DMS53 treated with DMSO at 0.1 percent for 48 hours (cell line): ENCODE data around the gene VAC14.
"Not testable (repeated sequence)": the region's sequence is repeated elsewhere in the genome, so short reads cannot be mapped to it uniquely, and the experiment has no call there.

Experiments
- DNase-seq: peaks from one replicate; lab custom pipeline; 2025; ENCODE audit not compliant: unreplicated experiment; lab: John Stamatoyannopoulos, UW

The VAC14 gene

GRCh38 chr16:70745536-70746025 is 55.4 kb downstream of the VAC14 start:
- no peak for DNase-seq

DNA sequence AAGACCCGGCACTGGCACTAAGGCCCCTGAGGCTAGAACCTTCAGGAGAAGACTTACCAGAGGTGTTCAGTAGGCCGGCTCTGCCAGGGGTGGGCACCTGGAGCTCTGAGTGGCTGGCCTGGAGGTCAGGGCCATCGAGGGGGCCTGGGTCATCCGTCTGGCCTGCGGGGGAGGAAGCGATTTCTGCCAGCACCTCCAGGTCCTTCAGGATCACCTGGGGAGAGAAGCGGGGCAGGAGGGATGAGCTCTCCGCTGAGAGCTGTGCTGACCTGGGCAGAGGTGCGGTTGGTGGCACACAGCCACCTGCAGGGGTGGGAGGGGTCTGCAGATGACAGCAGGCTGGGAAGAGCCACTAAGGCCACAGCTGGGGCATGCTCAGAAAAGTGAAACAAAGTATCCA is 56.6 kb downstream of the VAC14 start:
- no peak for DNase-seq

GRCh38 chr16:70743791-70744190 is 57.2 kb downstream of the VAC14 start:
- no peak for DNase-seq

DNA sequence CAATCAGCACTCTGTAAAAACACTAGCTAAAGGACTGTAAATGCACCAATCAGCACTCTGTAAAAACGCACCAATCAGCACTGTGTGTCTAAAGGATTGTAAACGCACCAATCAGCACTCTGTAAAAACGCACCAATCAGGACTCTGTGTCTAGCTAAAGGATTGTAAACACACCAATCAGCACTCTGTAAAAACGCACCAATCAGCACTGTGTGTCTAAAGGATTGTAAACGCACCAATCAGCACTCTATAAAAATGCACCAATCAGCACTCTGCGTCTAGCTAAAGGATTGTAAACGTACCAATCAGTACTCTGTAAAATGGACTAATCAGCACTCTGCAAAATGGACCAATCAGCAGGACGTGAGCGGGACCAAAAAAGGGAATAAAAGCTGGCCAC is 58.0 kb downstream of the VAC14 start:
- DNase-seq, result not testable (repeated sequence)

DNA sequence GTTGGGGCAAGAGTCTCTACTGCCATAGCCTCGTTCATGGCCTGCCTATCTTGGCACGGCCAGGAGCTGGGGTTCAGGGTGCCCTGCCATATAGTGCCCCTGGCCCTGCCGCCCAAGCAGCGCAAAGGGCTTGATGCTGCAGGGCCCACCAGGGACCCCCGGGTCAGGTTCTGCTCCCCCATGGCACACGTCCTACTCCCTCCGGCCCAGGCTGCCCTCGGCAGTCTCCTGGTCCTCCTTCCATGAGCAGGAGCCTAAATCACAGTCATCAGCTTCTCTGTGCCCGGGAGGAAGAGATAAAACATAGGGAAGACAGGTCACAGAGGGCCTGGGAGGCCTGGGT is 59.2 kb downstream of the VAC14 start:
- DNase-seq, result no peak

GRCh38 chr16:70740914-70741782 is 59.8 kb downstream of the VAC14 start:
- no peak for DNase-seq

GRCh38 chr16:70740174-70740913 is 60.6 kb downstream of the VAC14 start:
- DNase-seq, result no peak

GRCh38 chr16:70739389-70739788 is 61.6 kb downstream of the VAC14 start:
- no peak for DNase-seq

DNA sequence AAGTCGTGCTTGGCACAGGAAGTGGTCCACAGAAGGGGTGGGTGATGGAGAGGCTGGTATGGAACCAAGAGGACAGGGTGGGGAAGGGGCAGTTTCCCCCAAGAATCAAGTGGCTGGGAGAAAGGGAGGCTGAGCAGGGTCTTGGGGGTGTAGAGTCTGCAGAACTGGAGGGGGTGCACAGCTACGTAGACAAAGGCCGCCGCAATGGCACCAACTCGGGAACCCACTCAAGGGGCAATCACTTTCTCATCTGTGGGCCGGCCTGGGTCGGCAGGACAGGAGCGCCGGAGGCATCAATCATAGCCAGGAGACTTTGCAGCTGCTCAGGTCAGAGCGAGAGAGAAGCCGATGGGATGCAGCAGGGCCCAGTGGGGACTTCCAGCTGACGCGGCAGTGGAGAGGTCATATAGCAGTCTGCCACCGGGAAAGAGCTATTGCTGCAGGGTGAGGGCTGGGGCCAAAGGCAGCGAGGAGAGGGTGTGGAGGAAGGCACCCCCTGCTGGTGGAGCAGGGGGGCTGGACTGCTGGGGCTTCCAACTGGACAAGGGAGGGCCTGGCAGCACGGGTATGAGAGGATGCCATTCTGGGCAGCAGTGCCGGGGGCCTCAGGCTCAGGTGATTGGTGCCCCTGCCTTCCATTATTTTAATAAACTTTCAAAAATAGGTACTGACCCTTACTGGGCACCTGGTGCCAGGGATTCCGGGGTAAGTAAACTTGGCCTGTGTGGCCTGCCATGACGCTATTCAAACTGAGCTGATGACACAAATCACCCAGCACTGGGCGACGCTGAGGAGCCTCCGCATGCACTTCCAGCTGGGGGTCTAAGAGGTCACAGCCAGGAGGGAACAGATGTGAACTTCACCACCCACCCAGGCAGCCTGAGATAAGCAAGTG is 62.6 kb downstream of the VAC14 start:
- no peak for DNase-seq

- DNase-seq, result no peak
These were observed 63.4 kb downstream of the VAC14 start for GRCh38 chr16:70737377-70738082.

- DNase-seq, result no peak
These were observed 64.2 kb downstream of the VAC14 start for GRCh38 chr16:70736465-70737376.

DNA sequence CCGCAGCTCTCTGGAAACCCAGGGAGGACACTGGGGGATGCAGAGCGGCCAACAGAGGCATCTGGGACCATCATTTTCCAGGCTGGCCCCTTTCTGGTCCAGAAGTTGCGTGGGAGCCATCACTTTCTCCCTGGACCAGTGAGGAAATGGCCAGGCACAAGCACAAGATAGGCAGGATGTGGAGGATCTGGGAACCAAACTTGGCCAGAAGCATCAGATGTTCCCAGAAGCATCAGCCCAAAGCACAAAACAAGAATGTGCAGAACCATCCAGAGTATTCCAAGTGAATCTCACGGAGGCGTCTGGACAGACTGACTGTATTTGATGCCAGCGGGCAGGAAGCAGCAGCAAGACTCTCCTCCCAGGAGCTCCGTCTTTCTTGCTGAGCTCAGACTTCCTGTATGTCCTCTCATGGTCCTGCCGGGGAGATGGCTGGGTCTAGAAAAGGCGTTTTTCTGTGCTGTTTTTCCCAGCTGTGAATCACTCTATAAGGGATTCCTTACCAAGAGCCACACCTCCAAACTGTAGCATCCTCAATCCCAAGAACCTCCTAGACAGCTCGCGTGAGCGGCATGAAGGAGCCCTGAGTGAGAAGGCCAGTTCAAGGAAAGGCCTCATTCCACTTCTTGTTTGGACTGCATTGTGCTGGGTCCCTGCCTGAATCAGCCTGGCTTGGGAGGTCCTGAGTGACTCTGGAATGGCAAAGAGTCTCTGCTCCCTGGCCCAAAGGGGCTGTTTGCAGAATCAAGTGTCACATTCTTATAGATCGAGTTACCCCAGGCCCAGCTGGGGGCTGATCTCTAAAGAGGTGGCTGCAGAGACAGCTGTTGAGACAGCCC is 65.6 kb downstream of the VAC14 start:
- no peak for DNase-seq

DNA sequence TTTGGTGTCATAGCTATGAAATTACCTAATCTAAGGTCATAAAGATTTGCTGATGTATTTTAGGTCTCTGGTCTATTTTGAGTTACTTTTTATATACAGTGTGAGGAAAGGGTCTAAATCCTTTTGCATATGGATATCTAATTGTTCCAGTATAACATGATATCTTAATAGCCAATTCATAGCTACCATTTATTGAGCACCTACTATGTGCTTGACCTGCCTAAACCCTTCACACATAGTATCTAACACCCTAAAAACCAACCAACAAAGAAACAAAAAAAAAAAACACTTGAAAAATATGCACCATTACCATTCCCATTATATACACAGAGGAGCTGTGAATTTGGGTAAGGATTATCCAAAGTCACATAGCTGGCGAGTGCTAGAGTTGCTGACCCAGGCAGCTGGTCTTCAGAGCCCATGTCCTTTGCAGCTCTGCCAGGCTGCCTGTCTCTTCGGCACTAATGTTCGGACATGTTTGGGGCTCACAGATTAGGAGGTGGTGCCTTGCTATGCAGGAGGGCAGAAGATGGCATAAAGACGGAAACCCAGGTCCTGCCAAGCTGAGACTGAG is 66.3 kb downstream of the VAC14 start:
- no peak for DNase-seq

DNA sequence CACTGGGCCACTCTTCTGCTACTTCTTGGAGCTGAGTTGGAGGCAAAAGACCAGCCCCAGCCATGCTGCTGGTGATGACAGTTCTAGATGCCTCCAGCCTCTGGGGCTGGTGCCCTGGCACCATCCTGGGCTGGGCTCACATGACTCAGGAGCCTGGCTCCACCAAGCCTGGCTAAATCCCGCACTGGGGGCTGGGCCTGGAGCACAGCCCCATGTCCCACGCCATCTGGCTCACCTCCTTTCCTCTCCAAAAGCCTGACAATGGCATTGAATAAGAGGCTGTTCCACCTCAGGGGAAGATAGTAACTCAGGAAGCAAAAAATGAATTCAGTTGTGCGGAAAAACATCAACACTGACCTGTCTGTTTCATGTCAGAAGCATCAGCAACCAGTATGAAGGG is 70.0 kb downstream of the VAC14 start:
- DNase-seq, result no peak

GRCh38 chr16:70730031-70730430 is 70.9 kb downstream of the VAC14 start:
- DNase-seq, result no peak

DNA sequence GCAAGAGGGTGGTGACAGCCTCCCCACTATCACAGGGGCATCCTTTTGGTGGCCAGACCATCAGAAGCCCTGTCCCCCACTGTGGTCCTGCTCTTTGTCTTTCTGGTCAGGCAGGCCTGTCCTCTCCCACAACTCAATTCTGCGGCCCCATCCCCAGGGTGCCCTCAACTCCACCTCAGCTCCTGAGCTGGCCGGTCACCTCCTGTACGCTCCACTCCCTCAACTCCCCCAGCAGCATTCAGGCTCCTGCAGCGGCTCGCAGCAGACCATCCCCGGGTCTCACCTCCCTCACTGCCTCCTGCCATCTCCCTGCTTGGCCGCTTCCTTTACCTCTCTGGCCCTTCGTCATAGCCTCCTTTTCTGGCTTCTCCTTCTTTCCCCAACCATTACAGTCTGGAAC is 71.7 kb downstream of the VAC14 start:
- no peak for DNase-seq

GRCh38 chr16:70728150-70728549 is 72.8 kb downstream of the VAC14 start:
- DNase-seq, result no peak

DNA sequence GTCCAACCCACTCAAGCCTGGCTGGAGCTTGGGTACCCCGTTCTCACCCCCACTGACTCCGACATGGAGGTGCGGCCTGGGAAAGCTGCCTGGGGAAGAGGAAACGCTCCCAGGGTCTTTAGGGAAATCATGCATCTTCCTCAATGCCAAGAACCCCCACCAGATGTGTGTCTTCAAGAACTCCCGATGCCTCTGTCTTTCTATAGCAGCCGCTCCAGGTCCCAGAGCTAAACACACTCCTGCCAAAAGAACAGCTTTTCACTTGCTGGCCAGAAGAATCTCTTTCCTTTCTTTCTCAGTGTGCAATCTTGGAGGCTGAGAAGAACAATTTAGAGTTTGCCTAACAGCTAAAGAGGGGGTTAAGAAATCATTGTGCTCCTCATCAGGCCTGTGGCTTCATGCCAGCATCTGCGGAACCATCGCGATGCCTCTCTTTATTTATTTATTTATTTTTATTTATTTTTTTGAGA is 74.0 kb downstream of the VAC14 start:
- DNase-seq, result no peak
